ENCODE results near the gene RFNG.

DNA sequence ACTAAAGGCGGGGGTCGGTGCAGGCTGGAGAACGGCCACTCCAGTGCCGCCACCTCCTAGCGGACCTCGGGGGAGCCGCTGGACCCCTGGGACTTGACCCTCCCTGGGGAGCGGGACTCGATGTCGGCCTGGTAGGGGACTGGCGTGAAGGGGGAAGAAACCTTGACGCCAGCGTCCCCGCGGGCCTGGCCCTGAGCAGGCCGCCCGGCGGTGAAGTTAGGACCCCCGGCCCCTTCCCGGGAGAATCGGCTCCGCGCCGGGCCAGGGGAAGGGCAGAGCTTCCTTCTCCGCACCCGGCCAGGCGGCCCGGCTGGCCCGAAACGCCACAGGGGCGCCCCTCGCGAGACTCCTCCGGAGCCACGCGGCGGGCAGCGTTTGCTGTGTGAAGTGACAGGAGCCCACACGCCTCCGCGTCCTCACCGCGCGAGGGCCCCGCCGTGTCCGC lies 13.6 kb upstream of the RFNG start:
- TF ChIP-seq, protein P1, sequence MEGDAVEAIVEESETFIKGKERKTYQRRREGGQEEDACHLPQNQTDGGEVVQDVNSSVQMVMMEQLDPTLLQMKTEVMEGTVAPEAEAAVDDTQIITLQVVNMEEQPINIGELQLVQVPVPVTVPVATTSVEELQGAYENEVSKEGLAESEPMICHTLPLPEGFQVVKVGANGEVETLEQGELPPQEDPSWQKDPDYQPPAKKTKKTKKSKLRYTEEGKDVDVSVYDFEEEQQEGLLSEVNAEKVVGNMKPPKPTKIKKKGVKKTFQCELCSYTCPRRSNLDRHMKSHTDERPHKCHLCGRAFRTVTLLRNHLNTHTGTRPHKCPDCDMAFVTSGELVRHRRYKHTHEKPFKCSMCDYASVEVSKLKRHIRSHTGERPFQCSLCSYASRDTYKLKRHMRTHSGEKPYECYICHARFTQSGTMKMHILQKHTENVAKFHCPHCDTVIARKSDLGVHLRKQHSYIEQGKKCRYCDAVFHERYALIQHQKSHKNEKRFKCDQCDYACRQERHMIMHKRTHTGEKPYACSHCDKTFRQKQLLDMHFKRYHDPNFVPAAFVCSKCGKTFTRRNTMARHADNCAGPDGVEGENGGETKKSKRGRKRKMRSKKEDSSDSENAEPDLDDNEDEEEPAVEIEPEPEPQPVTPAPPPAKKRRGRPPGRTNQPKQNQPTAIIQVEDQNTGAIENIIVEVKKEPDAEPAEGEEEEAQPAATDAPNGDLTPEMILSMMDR (IDR thresholded peaks at IDR 0.05) = no peak
- no peak for TF ChIP-seq ZFX (IDR thresholded peaks at IDR 0.05; ENCODE audit: borderline replicate concordance)
